ENCODE results near the gene SDF4.

The SDF4 gene

DNA sequence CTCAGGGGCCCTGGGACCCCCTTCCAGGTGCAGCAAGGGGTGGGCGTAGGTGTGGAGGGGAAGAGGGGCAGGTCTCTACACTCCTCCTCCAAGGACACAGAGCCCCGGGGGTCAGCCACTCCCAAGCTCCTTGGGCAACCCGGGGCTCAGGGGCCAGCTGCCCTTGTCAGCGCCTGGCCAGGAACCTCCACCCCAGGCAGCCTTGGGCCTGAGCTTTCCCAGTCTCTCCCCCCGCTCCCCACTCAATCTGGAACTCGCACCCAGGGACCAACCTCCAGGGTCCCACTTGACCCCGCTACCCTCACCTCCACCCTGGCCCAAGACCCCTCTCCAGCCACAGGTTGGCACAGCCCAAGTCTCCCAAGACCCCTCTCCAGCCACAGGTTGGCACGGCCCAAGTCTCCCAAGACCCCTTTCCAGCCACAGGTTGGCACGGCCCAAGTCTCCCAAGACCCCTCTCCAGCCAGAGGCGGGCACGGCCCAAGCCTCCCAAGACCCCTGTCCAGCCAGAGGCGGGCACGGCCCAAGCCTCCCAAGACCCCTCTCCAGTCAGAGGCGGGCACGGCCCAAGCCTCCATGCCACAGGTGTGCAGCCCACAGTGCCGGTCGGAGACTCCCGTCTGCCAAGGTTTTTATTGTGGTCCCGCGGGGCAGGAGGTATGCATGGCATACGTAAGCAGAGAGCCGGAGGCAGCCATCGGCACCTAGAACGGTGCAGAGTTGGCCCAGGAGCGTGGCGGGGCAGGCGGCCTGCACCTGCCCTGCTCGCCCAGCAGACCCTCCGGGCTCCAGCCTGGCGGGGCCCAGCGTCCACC is 20.9 kb downstream of the SDF4 start:
- H3K4me2 ChIP-seq (ENCODE audit: low read depth, low read length, poor library complexity, severe bottlenecking), result no peak overlapping the region

DNA sequence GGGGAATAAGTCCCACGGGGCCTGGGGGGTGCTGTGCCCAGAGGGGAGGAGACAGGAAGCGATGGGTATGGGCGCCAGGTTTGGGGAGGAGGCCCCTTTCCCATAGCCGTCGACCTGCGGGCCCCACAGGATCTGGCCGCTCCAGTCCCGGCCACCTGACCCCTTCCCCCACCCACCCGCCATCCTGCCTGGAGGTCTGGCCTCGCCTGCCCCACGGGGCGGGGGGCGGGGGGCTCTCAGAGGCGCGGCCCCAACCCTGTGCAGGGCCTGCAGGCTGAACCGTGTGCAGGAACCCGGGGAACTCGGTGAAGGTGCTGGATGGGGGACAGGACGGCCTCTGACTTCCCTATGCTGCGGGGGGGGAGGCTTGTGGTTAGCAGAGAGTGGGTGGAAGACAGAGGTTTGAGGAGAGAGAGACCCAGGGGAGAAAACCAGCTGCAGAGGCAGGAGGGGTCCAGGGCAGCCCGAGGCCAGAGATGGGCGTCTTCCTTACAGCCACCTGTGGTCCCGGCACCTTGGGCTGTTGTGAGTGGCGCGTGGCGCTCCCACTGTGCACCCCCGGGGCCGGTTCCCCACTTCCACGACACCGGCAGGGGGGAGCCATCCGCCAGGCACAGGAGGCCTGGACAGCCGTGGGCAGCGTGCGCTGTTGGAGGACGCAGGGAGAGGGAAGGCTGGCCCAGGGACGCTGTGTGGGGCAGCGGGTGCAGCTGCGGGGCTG is 22.9 kb downstream of the SDF4 start:
- Histone ChIP-seq H4K20me1 (ENCODE audit: low read depth, low read length) (no peaks in the 10 kb centered on the region), H3K4me2 (ENCODE audit: low read depth, low read length, poor library complexity, severe bottlenecking) (no peak overlapping the region), H3K79me2 (ENCODE audit: insufficient read depth, low read length) (no peaks in the 10 kb centered on the region), H3F3A (ENCODE audit: insufficient read depth) (no peaks in the 10 kb centered on the region), H3K9me3 (ENCODE audit: insufficient read depth, low read length) (no peaks in the 10 kb centered on the region), H3K27me3 (ENCODE audit: low read length) (no peaks in the 10 kb centered on the region), H3K27ac (ENCODE audit: low read depth, low read length) (no peak overlapping the region), H3K9me2 (replicated peaks; ENCODE audit: insufficient read depth, low read length) (no peaks in the 10 kb centered on the region), H3K4me3 (ENCODE audit: insufficient read depth, low read length, poor library complexity, severe bottlenecking) (no peak overlapping the region), H3K36me3 (ENCODE audit: low read length) (no peaks in the 10 kb centered on the region), H3K9ac (ENCODE audit: low read length) (no peak overlapping the region), H2AFZ (ENCODE audit: low read depth, low read length, severe bottlenecking) (no peak overlapping the region)
- no peak for TF ChIP-seq EZH2phosphoT487 (conservative IDR thresholded peaks at IDR 0.05; ENCODE audit: low read length)
- TF ChIP-seq, protein P1, sequence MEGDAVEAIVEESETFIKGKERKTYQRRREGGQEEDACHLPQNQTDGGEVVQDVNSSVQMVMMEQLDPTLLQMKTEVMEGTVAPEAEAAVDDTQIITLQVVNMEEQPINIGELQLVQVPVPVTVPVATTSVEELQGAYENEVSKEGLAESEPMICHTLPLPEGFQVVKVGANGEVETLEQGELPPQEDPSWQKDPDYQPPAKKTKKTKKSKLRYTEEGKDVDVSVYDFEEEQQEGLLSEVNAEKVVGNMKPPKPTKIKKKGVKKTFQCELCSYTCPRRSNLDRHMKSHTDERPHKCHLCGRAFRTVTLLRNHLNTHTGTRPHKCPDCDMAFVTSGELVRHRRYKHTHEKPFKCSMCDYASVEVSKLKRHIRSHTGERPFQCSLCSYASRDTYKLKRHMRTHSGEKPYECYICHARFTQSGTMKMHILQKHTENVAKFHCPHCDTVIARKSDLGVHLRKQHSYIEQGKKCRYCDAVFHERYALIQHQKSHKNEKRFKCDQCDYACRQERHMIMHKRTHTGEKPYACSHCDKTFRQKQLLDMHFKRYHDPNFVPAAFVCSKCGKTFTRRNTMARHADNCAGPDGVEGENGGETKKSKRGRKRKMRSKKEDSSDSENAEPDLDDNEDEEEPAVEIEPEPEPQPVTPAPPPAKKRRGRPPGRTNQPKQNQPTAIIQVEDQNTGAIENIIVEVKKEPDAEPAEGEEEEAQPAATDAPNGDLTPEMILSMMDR (IDR thresholded peaks at IDR 0.05; ENCODE audit: insufficient read depth, low read length, poor library complexity, severe bottlenecking), result no peak

More for the DNA sequence above, 20.9 kb downstream of the SDF4 start:
- H2AFZ ChIP-seq (ENCODE audit: low read depth, low read length, severe bottlenecking), result no peak overlapping the region
- H3K9me3 ChIP-seq (ENCODE audit: insufficient read depth, low read length), result no peaks in the 10 kb centered on the region
- H3K9ac ChIP-seq (ENCODE audit: low read length), result no peak overlapping the region
- no peaks in the 10 kb centered on the region for H3K36me3 ChIP-seq (ENCODE audit: low read length)
- no peaks in the 10 kb centered on the region for H4K20me1 ChIP-seq (ENCODE audit: low read depth, low read length)
- H3K9me2 ChIP-seq (replicated peaks; ENCODE audit: insufficient read depth, low read length), result no peaks in the 10 kb centered on the region
- no peaks in the 10 kb centered on the region for H3F3A ChIP-seq (ENCODE audit: insufficient read depth)
- H3K27me3 ChIP-seq (ENCODE audit: low read length), result no peaks in the 10 kb centered on the region
- H3K4me3 ChIP-seq (ENCODE audit: insufficient read depth, low read length, poor library complexity, severe bottlenecking), result no peak overlapping the region
- no peak for TF ChIP-seq EZH2phosphoT487 (conservative IDR thresholded peaks at IDR 0.05; ENCODE audit: low read length)
- TF ChIP-seq, protein P1 (IDR thresholded peaks at IDR 0.05; ENCODE audit: insufficient read depth, low read length, poor library complexity, severe bottlenecking), result no peak
- H3K27ac ChIP-seq (ENCODE audit: low read depth, low read length), result no peak overlapping the region
- H3K79me2 ChIP-seq (ENCODE audit: insufficient read depth, low read length), result no peaks in the 10 kb centered on the region

DNA sequence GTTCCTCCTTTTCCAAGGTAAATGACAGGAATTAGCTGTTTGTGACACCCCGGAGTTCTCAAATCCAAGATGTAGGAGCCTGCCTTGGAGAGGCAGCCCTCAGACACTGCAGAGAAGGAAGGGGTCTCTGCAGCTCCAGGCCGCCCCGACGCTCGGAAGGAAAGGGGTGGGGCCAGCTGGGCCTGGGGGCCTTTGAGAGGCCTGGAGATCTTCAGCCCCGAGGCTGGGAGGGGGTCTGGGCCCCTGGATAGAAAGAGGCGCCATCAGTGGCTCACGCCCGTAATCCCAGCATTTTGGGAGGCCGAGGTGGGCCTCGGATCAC is 24.3 kb downstream of the SDF4 start:
- TF ChIP-seq, protein P1 (IDR thresholded peaks at IDR 0.05; ENCODE audit: insufficient read depth, low read length, poor library complexity, severe bottlenecking), result no peak
- TF ChIP-seq EZH2phosphoT487 (conservative IDR thresholded peaks at IDR 0.05; ENCODE audit: low read length), result no peak
- Histone ChIP-seq H3K9me3 (ENCODE audit: insufficient read depth, low read length) (no peaks in the 10 kb centered on the region), H3K27me3 (ENCODE audit: low read length) (no peaks in the 10 kb centered on the region), H4K20me1 (ENCODE audit: low read depth, low read length) (no peaks in the 10 kb centered on the region), H3K79me2 (ENCODE audit: insufficient read depth, low read length) (no peaks in the 10 kb centered on the region), H3K9ac (ENCODE audit: low read length) (no peak overlapping the region), H3K4me2 (ENCODE audit: low read depth, low read length, poor library complexity, severe bottlenecking) (no peak overlapping the region), H3K9me2 (replicated peaks; ENCODE audit: insufficient read depth, low read length) (no peaks in the 10 kb centered on the region), H3K27ac (ENCODE audit: low read depth, low read length) (no peak overlapping the region), H2AFZ (ENCODE audit: low read depth, low read length, severe bottlenecking) (no peak overlapping the region), H3F3A (ENCODE audit: insufficient read depth) (no peaks in the 10 kb centered on the region), H3K4me3 (ENCODE audit: insufficient read depth, low read length, poor library complexity, severe bottlenecking) (no peak overlapping the region), H3K36me3 (ENCODE audit: low read length) (no peaks in the 10 kb centered on the region)

Measured in SU-DHL-6 (cell line).